Measurements from ENCODE around the gene ME3. TPM values are rescaled to one million over a fixed set of nuclear protein-coding genes. Genes with fewer than 3 reads are reported as not detected.
A peak's percentile ranks its signal among the peaks of the same experiment; 100 is the strongest.

The ME3 gene
- polyA plus RNA-seq, 12 donors = 5.7 to 15.6 (median 8.1) TPM; not detected in 1

DNA sequence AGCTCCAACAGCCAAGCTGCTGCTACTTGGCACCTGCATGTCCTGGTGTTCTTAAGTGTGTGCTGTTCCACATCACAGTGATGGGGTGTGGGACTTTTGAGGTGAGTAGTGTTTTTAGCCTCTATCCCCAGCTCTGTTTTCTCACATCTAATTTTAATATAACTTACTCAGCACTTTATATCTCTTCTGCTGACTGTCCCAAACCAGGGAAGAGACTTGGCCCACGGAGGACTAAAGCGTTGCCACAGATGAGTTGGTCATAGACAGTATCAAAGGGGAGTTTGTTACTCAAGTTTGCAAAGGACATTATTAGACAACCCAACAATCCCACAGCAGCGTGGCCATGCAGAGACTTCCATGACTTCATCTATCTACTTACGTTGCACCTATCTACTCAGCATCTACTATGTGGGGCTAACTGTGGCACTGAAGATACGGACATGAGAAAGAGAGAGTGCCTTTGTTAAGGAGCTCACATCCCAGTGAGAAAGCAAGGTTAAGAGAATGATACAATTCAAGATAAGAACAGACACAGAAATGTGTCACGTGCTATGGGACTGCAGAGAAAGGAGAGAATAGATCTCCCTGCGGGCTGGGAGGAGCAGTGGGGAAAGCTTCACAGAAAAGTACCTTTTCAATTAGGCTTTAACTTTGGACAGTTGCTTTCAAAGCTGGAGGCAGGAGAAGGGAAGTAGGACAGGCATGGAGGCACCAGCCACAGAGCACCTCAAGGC, 82.4 kb downstream of the ME3 start:
- DNase-seq = no peak

- DNase-seq = no peak
Measured at GRCh38 chr11:86589204-86589603, 83.2 kb downstream of the ME3 start.

GRCh38 chr11:86588566-86589090, 83.8 kb downstream of the ME3 start:
- DNase-seq = no peak

DNA sequence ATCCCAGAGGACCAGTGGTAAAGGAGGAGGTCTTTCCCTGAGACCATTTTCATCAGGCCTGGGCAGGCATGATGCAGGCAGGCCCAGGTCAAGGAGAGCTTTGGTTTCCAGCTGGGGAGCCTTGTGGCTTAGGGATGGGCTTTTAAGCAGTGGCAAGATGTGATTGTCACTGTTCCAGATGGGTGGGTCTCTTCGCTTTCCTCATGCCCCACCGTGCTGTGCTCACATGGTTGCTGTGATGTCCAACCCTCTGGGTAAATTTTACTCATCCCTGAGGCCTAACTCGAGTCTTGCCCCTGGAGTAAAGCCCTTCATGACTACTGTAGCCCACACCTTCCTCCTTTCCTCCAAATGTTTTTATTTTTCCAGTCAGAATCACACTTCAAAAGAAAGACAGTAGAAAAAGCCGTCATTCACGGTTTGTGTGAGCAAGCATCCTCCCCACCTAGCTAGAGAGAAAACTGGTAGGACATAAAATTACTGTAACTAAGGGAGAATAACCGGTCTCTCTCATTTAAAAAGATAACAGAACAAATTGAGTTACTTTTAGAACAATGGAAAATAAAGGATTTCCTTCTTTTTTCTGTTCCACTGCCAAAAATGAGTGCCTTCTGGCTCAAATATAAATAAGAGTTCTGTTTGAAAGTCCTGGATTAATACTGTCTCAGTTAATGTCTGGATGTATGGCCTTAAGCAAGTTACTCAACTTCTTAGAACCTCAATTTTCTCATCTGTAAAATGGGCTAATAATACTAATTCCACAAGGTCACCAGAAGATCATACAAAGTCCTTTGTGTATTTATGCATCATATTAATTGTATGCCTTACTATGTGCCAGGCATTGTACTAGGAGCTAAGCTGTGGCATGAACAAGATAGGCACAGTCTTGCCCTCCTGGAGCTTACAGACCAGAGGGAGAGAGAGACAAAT, 84.9 kb downstream of the ME3 start:
- no peak for DNase-seq

DNA sequence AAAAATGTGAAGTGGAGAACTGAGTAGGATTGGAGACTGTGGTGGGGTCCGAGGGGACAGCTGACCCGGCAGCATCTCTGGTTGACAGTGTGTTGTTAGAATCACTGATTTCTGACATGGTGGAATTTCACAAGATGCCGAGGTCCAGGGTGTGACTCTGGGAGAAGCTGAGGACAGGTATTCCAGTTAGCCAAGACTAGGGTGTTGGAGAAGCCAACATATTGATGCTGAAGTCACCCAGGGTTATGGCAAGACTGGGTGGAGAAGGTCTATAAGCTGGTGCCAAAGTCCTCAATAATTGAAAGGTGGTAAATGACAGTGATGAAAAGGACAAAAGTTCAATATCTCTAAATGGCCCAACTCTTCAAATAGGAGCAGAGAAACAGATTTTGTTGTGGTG, 86.1 kb downstream of the ME3 start:
- no peak for DNase-seq

- no peak for DNase-seq
Measured at GRCh38 chr11:86582898-86583297, 89.5 kb downstream of the ME3 start.

DNA sequence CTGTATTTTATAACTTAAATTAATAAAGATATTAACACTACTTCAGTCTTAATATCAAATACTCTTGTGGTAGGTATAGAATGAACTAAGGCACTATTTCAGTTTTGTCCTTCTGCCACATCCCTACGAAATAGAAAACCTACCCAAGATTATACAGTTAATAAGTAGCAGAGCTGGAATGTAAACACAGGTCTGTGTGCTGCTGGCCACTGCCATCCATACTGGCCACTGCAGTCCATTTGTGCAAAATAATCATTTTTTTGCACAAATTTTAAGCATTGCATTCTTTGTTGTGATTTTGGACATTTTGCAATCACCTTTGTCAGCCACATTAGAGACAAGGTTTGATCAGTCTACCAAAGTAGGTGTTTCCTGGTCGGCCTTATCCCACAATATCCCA, 91.9 kb downstream of the ME3 start:
- no peak for DNase-seq

GRCh38 chr11:86579406-86579731, 93.0 kb downstream of the ME3 start:
- no peak for DNase-seq

DNA sequence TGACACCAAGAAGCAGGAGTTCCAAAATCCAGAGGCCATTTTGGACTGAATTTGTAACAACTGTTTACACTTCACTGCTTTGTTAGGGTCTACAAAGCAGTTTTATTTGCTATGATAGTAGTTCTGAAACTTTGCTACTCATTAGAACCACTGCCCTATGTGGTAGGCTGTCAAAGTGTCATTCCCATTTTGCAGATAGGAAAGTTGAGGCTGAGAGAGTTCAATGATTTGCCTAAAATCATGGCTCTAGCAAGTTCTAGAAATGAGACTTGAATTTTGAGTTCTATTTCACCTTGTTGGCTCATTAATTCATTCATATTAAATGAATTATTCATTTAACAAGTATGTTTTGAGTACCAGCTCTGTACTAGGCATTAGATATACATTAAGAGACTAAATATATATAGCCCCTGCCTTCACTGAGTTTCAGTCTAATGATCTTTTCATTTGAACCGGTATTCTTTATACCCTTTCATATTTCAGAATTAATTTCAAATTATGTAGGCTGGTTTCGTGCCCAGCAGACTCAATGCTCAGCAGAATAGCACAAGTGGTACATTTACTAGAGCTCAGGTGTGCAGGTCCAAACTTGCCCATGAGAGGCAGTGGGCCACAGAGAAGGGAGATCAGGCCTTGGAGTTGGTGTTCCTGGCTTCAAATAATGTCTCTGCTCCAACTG, 93.5 kb downstream of the ME3 start:
- no peak for DNase-seq

GRCh38 chr11:86577644-86578636, 94.5 kb downstream of the ME3 start:
- DNase-seq = peak; percentile 71

- DNase-seq = no peak
Measured at GRCh38 chr11:86576946-86577624, 95.3 kb downstream of the ME3 start.

DNA sequence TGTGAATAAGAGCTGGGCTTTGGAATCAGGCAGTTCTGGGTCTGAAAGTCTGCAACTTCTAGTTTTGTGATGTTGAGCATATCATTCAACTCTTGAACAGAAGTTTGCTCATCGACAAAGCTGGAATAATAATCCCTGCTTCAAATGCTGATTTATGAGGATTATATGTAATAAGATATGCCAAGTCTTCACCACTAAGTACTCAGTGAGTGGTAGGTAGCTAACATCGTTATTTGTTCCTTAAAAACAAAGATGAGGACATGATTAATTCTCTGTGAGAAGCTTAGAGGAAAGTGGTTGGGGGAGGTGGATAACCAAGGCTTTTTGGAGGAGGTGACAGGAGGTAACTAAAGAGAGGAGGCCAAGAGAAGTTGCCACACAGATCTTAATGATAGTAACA, 96.5 kb downstream of the ME3 start:
- DNase-seq = no peak

- no peak for DNase-seq
Measured at GRCh38 chr11:86575208-86575855, 97.1 kb downstream of the ME3 start.

GRCh38 chr11:86574493-86575207, 97.8 kb downstream of the ME3 start:
- no peak for DNase-seq

- DNase-seq = no peak
Measured at GRCh38 chr11:86571273-86571948, 101.0 kb downstream of the ME3 start.

DNA sequence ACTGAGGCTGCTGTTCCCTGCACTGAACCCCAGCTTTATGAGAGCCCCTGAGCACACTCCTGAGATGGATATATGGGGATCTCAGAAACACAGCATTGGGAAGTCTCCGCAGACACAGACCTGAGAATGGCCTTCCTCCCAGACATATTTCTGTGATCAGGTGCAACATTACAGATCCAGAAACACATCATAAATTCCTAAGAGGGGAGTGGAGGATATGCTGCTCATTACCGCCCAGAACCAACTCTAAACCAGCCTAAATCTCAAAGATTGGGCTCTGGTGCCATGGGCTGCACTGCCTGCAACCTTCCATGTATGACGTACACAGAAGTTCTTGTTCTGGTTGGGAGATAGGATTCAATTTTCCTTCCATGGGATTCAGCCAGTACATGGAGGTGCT, 102.0 kb downstream of the ME3 start:
- no peak for DNase-seq

DNA sequence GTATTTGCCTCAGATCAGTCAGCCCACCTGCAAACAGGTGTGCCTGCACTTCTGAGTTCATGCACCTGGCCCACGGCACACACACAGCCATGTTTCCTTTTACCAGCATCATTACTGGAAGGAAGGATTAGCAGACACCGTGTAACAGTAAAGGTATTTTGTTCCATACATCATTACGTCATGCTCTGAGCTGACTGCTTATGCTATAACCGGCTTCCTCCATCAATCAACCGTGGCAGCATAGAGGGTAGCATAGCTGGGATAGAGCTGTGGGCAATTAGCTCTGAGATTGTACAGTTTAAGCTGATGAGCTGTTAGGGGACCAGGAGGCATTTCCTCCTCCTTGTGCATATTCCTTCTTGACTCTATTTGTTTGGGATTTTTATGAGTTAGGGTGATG, 102.4 kb downstream of the ME3 start:
- DNase-seq = no peak

DNA sequence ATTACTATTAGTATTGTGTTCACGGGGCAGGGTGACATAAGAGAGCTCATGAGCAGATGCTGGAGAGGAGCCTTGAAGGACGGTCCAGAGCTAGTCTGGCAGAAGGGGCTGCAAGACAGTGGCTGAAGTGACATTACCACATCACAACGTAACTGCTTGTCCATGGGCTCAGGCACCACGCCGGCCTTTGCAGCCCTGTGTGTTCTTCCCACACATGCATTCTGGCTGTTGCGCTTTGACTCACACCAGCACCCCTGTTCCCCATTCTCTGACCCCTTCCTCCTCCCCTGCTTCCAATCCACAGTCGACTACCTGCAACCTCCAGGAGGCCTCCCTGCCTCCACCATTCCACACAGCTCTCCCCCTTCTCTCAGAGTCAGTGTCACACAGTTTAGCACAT, 103.3 kb downstream of the ME3 start:
- DNase-seq = no peak

Measured in muscle of arm (tissue), 12 donors.